SK-N-SH (cell line): Measurements from ENCODE around the gene FUT2. TPM values are rescaled to one million over a fixed set of nuclear protein-coding genes. Genes with fewer than 3 reads are reported as not detected.
A peak's percentile ranks its signal among the peaks of the same experiment; 100 is the strongest.

Source experiments
- CHD2 ChIP-seq: fragments of 150-350 bp; IDR thresholded peaks from 2 replicates; pipeline ENCODE4 v1.6.1; 2018; ENCODE audit warnings: low read length; ENCODE audit not compliant: partially characterized antibody
- ELF1 ChIP-seq: IDR thresholded peaks from 2 replicates; pipeline ENCODE4 v1.4.0; 2012
- EZH2phosphoT487 ChIP-seq: fragments of 200-600 bp; sonication (generic); IDR thresholded peaks from 2 replicates; pipeline ENCODE4 v1.6.1; 2017; ENCODE audit warnings: low read depth, mixed run types, mild to moderate bottlenecking, antibody characterized with exemption, moderate library complexity, borderline replicate concordance
- FOSL2 ChIP-seq: IDR thresholded peaks from 2 replicates; pipeline ENCODE4 v1.4.0; 2012; ENCODE audit warnings: low read depth, mild to moderate bottlenecking, moderate library complexity, borderline replicate concordance
- FOXM1 ChIP-seq: IDR thresholded peaks from 2 replicates; pipeline ENCODE4 v1.4.0; 2012; ENCODE audit warnings: low read depth, mild to moderate bottlenecking
- GABPA ChIP-seq: IDR thresholded peaks from 2 replicates; pipeline ENCODE4 v1.4.0; 2012; ENCODE audit warnings: low read depth, mild to moderate bottlenecking
- IRF3 ChIP-seq: fragments of 150-350 bp; IDR thresholded peaks from 2 replicates; pipeline ENCODE4 v1.6.1; 2016; ENCODE audit warnings: mild to moderate bottlenecking, low read depth, low read length
- JUND ChIP-seq: IDR thresholded peaks from 2 replicates; pipeline ENCODE4 v1.4.0; 2012
- NFIC ChIP-seq: IDR thresholded peaks from 2 replicates; pipeline ENCODE4 v1.4.0; 2012; ENCODE audit warnings: borderline replicate concordance
- NRF1 ChIP-seq: IDR thresholded peaks from 2 replicates; pipeline ENCODE4 v1.6.1; 2012; ENCODE audit warnings: low read depth, mild to moderate bottlenecking, low read length
- PBX3 ChIP-seq: IDR thresholded peaks from 2 replicates; pipeline ENCODE4; 2012
- POLR2AphosphoS5 ChIP-seq: IDR thresholded peaks from 2 replicates; pipeline ENCODE4 v1.6.1; 2012; ENCODE audit warnings: low read depth, low read length
- RCOR1 ChIP-seq: fragments of 150-350 bp; IDR thresholded peaks from 2 replicates; pipeline ENCODE4 v1.6.1; 2017; ENCODE audit warnings: antibody characterized with exemption, low read length
- REST ChIP-seq: IDR thresholded peaks from 2 replicates; pipeline ENCODE4 v1.6.1; 2012; ENCODE audit warnings: mild to moderate bottlenecking, low read depth, low read length, moderate library complexity
- RFX5 ChIP-seq: IDR thresholded peaks from 2 replicates; pipeline ENCODE4 v1.6.1; 2012; ENCODE audit warnings: mild to moderate bottlenecking, improper control_type of control experiment, low read length
- RXRA ChIP-seq: IDR thresholded peaks from 2 replicates; pipeline ENCODE4 v1.4.0; 2012; ENCODE audit warnings: low read depth, mild to moderate bottlenecking, borderline replicate concordance
- SIN3A ChIP-seq: IDR thresholded peaks from 2 replicates; pipeline ENCODE4 v1.6.1; 2012; ENCODE audit warnings: low read depth, mild to moderate bottlenecking, low read length, moderate library complexity, borderline replicate concordance
- SMC3 ChIP-seq: IDR thresholded peaks from 2 replicates; pipeline ENCODE4 v1.6.1; 2012; ENCODE audit warnings: low read depth, low read length, improper control_type of control experiment
- TAF1 ChIP-seq: IDR thresholded peaks from 2 replicates; pipeline ENCODE4 v1.6.1; 2012; ENCODE audit warnings: low read depth, mild to moderate bottlenecking, low read length, moderate library complexity, borderline replicate concordance
- TCF12 ChIP-seq: IDR thresholded peaks from 2 replicates; pipeline ENCODE4 v1.4.0; 2012
- TEAD4 ChIP-seq: IDR thresholded peaks from 2 replicates; pipeline ENCODE4 v1.4.0; 2012; ENCODE audit warnings: mild to moderate bottlenecking, borderline replicate concordance; ENCODE audit not compliant: insufficient read depth
- USF1 ChIP-seq: IDR thresholded peaks from 2 replicates; pipeline ENCODE4 v1.4.0; 2012; ENCODE audit warnings: low read depth, borderline replicate concordance
- USF2 ChIP-seq: fragments of 150-350 bp; IDR thresholded peaks from 2 replicates; pipeline ENCODE4 v1.6.1; 2017; ENCODE audit warnings: antibody characterized with exemption, low read length, low read depth, borderline replicate concordance
- YY1 ChIP-seq: IDR thresholded peaks from 2 replicates; pipeline ENCODE4 v1.4.0; 2012; ENCODE audit warnings: low read depth, mild to moderate bottlenecking
- polyA plus RNA-seq, 3 experiments: library from polyadenylated mRNA; depleted of rRNA; stranded (reverse); fragments of >200 nt; gene quantifications; 2 replicates each; pipeline ENCODE4 v1.2.3, GENCODE V29; 2012

FUT2 gene
- polyA plus RNA-seq, 1 of the 3 experiments (the other 2 are of a cell fraction) = not detected

GRCh38 chr19:48720613-48721296 is 25.0 kb downstream of the FUT2 start (continued):
- TF ChIP-seq FOXM1 = no peak
- TF ChIP-seq USF2 = no peak
- peak; percentile 94 for TF ChIP-seq IRF3
- TF ChIP-seq PBX3 = peak; percentile 95
- no peak for TF ChIP-seq TCF12
- TF ChIP-seq SIN3A = no peak; the same call in 1 of the 2 replicates
- no peak for TF ChIP-seq RCOR1
- TF ChIP-seq RXRA = no peak
- TF ChIP-seq JUND = no peak
- TF ChIP-seq CHD2 = peak; percentile 85
- TF ChIP-seq NFIC = no peak
- peak; percentile 38; the same call in 1 of the 2 replicates for TF ChIP-seq POLR2AphosphoS5
- peak; percentile 63; the same call in 1 of the 2 replicates for TF ChIP-seq USF1
- no peak for TF ChIP-seq REST
- TF ChIP-seq SMC3 = no peak
- peak; percentile 80 for TF ChIP-seq NRF1
- 0 out of 2 replicates have a peak, but pooled peaks have one; percentile 8 for TF ChIP-seq TAF1
- TF ChIP-seq GABPA = no peak; the same call in 1 of the 2 replicates
- TF ChIP-seq RFX5 = no peak
- no peak for TF ChIP-seq YY1
- TF ChIP-seq ELF1 = peak; percentile 57; the same call in 1 of the 2 replicates
- TF ChIP-seq EZH2phosphoT487 = no peak
- no peak for TF ChIP-seq TEAD4
- TF ChIP-seq FOSL2 = no peak
- TF ChIP-seq, all 33 proteins: peak for 10
